HEK293T (cell line): Measurements from ENCODE around the gene MACROD2.

Source experiments
- CTCF ChIA-PET: fragments of 350-600 bp; formaldehyde crosslinking; extraction: SDS; loops from one replicate; lab custom pipeline; 2021; ENCODE audit warnings: antibody characterized with exemption, inconsistent platforms; lab: Yijun Ruan, JAX
- POLR2A ChIA-PET: fragments of 350-600 bp; formaldehyde crosslinking; extraction: SDS; loops from one replicate; lab custom pipeline; 2020; ENCODE audit warnings: antibody characterized with exemption, inconsistent platforms; lab: Yijun Ruan, JAX
- DNase-seq: peaks from one replicate; pipeline ENCODE4 v3.0.0; 2012; ENCODE audit warnings: mixed read lengths; ENCODE audit errors: extremely low spot score
- ARNT ChIP-seq: fragments of 450-650 bp; IDR thresholded peaks from 2 replicates; pipeline ENCODE4 v1.6.1; 2017; ENCODE audit warnings: mild to moderate bottlenecking
- BHLHE40 ChIP-seq: fragments of 450-650 bp; IDR thresholded peaks from 2 replicates; pipeline ENCODE4 v1.6.1; 2016; ENCODE audit warnings: mild to moderate bottlenecking, moderate library complexity, borderline replicate concordance
- CTBP1 ChIP-seq: fragments of 450-650 bp; IDR thresholded peaks from 2 replicates; pipeline ENCODE4 v1.6.1; 2016; ENCODE audit warnings: borderline replicate concordance
- ELF4 ChIP-seq: fragments of 450-650 bp; IDR thresholded peaks from 2 replicates; pipeline ENCODE4 v1.6.1; 2017; ENCODE audit warnings: antibody characterized with exemption
- FOXA1 ChIP-seq: fragments of 450-650 bp; IDR thresholded peaks from 2 replicates; pipeline ENCODE4 v1.6.1; 2016; ENCODE audit warnings: mild to moderate bottlenecking
- FOXK2 ChIP-seq: fragments of 450-650 bp; IDR thresholded peaks from 2 replicates; pipeline ENCODE4 v1.6.1; 2016; ENCODE audit warnings: mild to moderate bottlenecking
- FOXM1 ChIP-seq: fragments of 450-650 bp; IDR thresholded peaks from 2 replicates; pipeline ENCODE4 v1.6.1; 2017; ENCODE audit warnings: mild to moderate bottlenecking, borderline replicate concordance
- HDGF ChIP-seq: fragments of 450-650 bp; IDR thresholded peaks from 2 replicates; pipeline ENCODE4 v1.6.1; 2017; ENCODE audit warnings: antibody characterized with exemption, borderline replicate concordance
- L3MBTL2 ChIP-seq: fragments of 450-650 bp; conservative IDR thresholded peaks from 2 replicates; pipeline ENCODE4 v1.6.1; 2016; ENCODE audit warnings: mild to moderate bottlenecking
- LEF1 ChIP-seq: fragments of 450-650 bp; IDR thresholded peaks from 2 replicates; pipeline ENCODE4 v1.6.1; 2017; ENCODE audit warnings: mild to moderate bottlenecking, borderline replicate concordance
- NFRKB ChIP-seq: fragments of 450-650 bp; IDR thresholded peaks from 2 replicates; pipeline ENCODE4 v1.6.1; 2016; ENCODE audit warnings: mild to moderate bottlenecking, moderate library complexity
- SP1 ChIP-seq: fragments of 450-650 bp; IDR thresholded peaks from 2 replicates; pipeline ENCODE4 v1.6.1; 2017
- SUZ12 ChIP-seq: fragments of 450-650 bp; IDR thresholded peaks from 2 replicates; pipeline ENCODE4 v1.6.1; 2016; ENCODE audit warnings: mild to moderate bottlenecking
- TARDBP ChIP-seq: fragments of 450-650 bp; IDR thresholded peaks from 2 replicates; pipeline ENCODE4 v1.6.1; 2016
- ZNF384 ChIP-seq: fragments of 450-650 bp; IDR thresholded peaks from 2 replicates; pipeline ENCODE4 v1.6.1; 2016
- TF ChIP-seq, protein P1 (sequence below): fragments of 450-650 bp; IDR thresholded peaks from 2 replicates; pipeline ENCODE4 v1.6.1; 2016

The MACROD2 gene

DNA sequence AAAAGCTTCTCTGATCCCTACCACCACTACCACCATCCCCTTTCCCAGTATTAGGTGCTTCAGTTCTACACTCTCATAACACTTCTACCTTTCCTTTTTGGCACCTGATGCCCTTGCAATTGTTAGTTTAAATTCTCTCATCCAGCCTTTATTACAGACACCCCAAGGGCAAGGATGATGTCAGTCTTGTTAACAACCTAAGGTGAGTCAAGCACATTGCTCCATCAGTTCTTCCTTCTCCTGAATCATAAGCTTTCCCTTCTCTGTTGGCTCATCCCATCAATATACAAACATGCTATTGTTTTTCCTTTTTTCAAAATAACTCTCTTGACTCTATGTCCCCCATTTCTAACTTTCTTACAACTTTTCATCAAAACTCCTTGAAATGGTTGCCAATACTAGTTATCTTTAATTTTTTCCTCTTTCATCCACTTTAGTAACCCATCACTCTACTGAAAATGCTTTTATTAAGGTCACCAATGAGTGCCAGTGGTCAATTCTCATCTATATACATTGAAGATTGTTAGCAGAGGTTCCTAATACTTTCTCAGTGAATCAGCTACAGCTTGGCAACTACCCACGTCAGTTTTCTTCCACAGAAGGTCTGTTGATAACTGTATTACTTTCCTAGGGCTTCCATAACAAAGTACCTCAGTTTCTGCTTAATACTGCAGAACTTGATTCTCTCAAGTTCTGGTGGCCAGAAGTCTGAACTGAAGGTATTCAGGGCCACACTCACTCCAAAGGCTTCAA is 439.2 kb downstream of the MACROD2 start:
- TF ChIP-seq BHLHE40 = no peak
- POLR2A ChIA-PET = no interaction called here
- no peak for DNase-seq
- CTCF ChIA-PET = no interaction called here

GRCh38 chr20:14441201-14441600 is 445.9 kb downstream of the MACROD2 start:
- CTCF ChIA-PET = no interaction called here
- POLR2A ChIA-PET = no interaction called here
- TF ChIP-seq L3MBTL2 = no peak
- TF ChIP-seq ARNT = no peak
- no peak for TF ChIP-seq NFRKB
- TF ChIP-seq FOXM1 = no peak
- no peak for TF ChIP-seq HDGF
- no peak for DNase-seq

GRCh38 chr20:14444106-14444505 is 448.8 kb downstream of the MACROD2 start:
- DNase-seq = no peak
- ChIA-PET CTCF (no interaction called here), POLR2A (no interaction called here)
- TF ChIP-seq SUZ12 = no peak
- TF ChIP-seq TARDBP = no peak
- no peak for TF ChIP-seq HDGF
- TF ChIP-seq ELF4 = no peak
- TF ChIP-seq FOXM1 = no peak

DNA sequence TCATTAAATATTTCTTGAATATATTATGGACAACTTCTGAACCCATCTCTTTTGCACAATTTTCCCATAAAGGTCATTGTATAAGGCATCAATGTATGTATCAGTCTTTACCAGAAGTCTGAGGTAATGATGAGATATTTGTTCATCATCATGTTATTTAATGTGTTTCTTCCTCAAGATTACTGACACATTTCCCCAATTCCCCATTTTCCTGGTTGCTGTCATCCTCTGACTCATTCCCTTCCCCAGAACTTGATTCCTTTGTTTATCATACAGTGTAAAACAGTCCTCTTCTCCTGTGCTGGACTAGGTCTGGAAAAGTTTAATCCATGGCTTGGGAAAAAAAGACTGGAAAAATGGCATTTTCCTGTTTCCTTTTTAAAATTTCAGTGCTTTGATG is 450.0 kb downstream of the MACROD2 start:
- CTCF ChIA-PET = no interaction called here
- TF ChIP-seq SUZ12 = no peak
- TF ChIP-seq HDGF = no peak
- TF ChIP-seq BHLHE40 = no peak
- no peak for TF ChIP-seq SP1
- no peak for TF ChIP-seq TARDBP
- TF ChIP-seq, protein P1, sequence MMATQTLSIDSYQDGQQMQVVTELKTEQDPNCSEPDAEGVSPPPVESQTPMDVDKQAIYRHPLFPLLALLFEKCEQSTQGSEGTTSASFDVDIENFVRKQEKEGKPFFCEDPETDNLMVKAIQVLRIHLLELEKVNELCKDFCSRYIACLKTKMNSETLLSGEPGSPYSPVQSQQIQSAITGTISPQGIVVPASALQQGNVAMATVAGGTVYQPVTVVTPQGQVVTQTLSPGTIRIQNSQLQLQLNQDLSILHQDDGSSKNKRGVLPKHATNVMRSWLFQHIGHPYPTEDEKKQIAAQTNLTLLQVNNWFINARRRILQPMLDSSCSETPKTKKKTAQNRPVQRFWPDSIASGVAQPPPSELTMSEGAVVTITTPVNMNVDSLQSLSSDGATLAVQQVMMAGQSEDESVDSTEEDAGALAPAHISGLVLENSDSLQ = no peak
- TF ChIP-seq FOXM1 = no peak
- TF ChIP-seq ELF4 = no peak
- TF ChIP-seq CTBP1 = no peak
- TF ChIP-seq L3MBTL2 = no peak
- no peak for TF ChIP-seq ZNF384
- TF ChIP-seq FOXA1 = no peak
- TF ChIP-seq LEF1 = no peak
- no peak for TF ChIP-seq ARNT
- no peak for TF ChIP-seq NFRKB
- TF ChIP-seq FOXK2 = no peak
- POLR2A ChIA-PET = no interaction called here
- no peak for DNase-seq

GRCh38 chr20:14445902-14446301 is 450.6 kb downstream of the MACROD2 start:
- no peak for TF ChIP-seq SP1
- no peak for TF ChIP-seq NFRKB
- no peak for TF ChIP-seq BHLHE40
- TF ChIP-seq ARNT = no peak
- no peak for TF ChIP-seq LEF1
- TF ChIP-seq FOXK2 = no peak
- TF ChIP-seq L3MBTL2 = no peak
- no peak for TF ChIP-seq TARDBP
- no peak for TF ChIP-seq CTBP1
- TF ChIP-seq HDGF = no peak
- no peak for TF ChIP-seq FOXA1
- no peak for TF ChIP-seq SUZ12
- TF ChIP-seq FOXM1 = no peak
- no peak for TF ChIP-seq ELF4
- no peak for TF ChIP-seq ZNF384
- TF ChIP-seq, protein P1 = no peak
- ChIA-PET CTCF (no interaction called here), POLR2A (no interaction called here)
- no peak for DNase-seq

DNA sequence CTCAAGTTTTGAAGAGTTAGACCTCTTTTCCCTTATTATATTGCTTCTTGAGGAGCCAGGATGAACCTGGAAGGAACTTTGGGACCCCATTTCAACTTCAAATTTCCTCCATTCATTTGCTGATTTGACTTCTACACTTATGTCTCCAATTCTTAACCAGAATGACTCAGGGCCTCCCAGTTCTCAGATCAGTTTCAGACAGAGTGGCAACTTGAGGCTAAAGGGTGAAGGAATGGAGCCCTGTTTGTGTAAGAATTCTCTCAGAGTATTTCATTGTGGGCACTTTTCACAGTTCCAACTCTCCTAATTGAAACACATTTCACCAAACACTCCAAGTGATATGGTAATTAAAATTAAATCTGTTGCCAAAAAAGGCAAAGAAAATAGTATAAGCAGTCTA is 451.1 kb downstream of the MACROD2 start:
- POLR2A ChIA-PET = no interaction called here
- TF ChIP-seq ZNF384 = no peak
- no peak for TF ChIP-seq CTBP1
- TF ChIP-seq SP1 = no peak
- no peak for TF ChIP-seq SUZ12
- no peak for TF ChIP-seq FOXK2
- TF ChIP-seq BHLHE40 = no peak
- no peak for TF ChIP-seq L3MBTL2
- TF ChIP-seq NFRKB = no peak
- CTCF ChIA-PET = no interaction called here
- no peak for DNase-seq

DNA sequence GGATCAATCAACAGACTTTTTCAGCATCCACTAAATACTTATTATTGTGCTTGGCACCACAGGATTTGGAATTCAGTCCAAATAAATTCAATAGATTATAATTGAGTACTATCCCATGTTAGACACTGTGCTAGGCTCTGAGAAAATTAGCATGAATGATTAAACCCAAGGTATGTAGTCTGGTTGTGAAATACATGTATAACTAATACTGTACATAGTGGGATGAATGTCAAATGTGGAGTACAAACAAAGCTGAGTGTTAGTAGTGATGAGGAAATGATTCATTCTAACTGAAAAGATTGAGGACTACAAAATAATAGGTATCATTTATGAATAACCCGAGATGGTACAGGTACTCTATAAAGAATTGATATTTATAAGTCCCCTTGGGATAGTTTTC is 454.0 kb downstream of the MACROD2 start:
- TF ChIP-seq ELF4 (no peak), FOXK2 (no peak), SUZ12 (no peak), NFRKB (no peak), TARDBP (no peak), LEF1 (no peak), HDGF (no peak), ARNT (no peak), ZNF384 (no peak), SP1 (no peak), CTBP1 (no peak), FOXM1 (no peak), L3MBTL2 (no peak), BHLHE40 (no peak), FOXA1 (no peak)
- TF ChIP-seq, protein P1 = no peak
- DNase-seq = no peak
- ChIA-PET POLR2A (no interaction called here), CTCF (no interaction called here)
